GM18870 (cell line): ENCODE results near the gene IAH1.

Experiments
- ATAC-seq: cut with Tn5 transposase; IDR thresholded peaks from one replicate; pipeline ENCODE4 v1.9.1; 2021; ENCODE audit warnings: moderate library complexity; ENCODE audit not compliant: unreplicated experiment

IAH1 gene

DNA sequence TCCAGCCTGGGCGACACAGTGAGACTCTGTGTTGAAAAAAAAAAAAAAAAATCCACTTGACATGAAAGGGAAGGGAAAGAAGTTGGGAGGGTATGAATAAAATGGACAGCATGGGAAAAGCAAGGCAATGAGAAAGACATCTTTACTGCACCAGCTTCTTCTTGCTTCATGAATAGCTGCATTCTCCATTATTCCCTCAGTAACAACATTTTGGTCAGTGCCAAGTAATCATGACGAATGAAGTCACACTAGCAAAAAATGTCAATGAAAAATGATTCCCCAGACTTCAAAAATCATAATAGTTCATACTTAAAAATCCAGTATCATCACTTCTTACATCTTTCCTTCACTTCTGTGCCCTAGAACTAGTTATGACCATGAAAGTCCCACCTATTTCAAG is 50.9 kb downstream of the IAH1 start:
- ATAC-seq, result no peak

- ATAC-seq, result no peak
These were observed 53.8 kb downstream of the IAH1 start for GRCh38 chr2:9527995-9528787.

DNA sequence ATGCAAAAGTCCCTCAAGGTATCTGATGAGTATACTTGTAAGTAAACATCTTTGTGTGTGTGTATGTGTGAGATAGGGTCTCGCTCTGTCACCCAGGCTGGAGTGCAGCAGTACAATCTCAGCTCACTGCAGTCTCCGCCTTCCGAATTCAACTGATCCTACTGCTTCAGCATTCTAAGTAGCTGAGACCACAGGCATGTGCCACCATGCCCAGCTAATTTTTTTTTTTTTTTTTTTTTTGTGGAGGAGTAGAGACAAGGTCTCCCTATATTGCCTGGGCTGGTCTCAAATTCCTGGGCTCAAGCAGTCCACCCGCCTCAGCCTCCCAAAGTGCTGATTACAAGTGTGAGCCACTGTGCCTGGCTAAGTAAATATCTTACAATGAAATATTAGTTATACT is 58.1 kb downstream of the IAH1 start:
- ATAC-seq, result no peak

GRCh38 chr2:9533663-9534062 is 59.3 kb downstream of the IAH1 start:
- no peak for ATAC-seq

GRCh38 chr2:9535177-9535576 is 60.8 kb downstream of the IAH1 start:
- no peak for ATAC-seq

GRCh38 chr2:9536504-9536903 is 62.2 kb downstream of the IAH1 start:
- ATAC-seq, result no peak

- no peak for ATAC-seq
These were observed 63.7 kb downstream of the IAH1 start for GRCh38 chr2:9538000-9538507.
